Measurements from ENCODE around the gene SART3.

Gene SART3

DNA sequence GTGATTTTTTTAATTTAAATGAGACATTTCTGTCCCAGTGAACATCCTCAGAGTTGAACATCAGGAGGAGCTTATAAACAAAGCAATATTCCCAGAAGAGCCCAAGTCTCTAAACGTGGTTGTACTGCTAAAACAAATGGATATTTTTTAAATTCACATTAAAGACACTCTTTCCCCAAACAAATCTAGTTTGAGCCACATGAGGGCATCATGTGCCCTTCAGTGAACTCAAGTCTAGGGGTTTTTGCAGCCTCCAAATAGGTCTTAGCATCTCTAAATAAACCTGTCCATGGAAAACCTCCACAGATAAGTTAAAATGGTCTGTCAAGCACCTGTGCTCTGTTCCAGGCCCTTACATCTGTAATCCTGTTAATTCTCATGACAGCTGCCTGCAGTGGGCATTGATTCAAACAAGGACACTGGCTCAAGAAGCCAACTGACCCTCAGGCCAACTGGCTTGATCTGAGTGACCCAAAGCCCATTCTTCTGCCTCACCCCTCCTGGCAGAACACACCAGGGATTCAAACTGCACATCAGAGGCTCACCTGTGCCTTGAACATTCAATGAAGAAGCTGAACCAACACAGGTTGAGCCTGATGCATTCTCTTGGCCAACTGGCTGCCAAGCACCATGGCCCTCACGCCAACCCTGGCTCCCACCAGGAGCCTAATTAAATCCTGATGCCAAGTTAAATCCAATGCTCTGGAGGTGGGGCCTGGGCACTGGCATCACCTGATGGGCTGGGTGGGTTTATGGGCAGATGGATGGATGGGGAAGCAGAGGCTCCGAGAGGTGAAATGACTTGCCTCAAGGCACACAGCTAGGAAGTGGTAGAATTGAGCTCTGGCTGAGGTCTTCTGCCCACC is 10.0 kb upstream of the SART3 start:
- WGBS, 2 experiments = 66 to 79% methylated on average over 3 of the region's 3 CpGs
- no peaks in the 10 kb centered on the region for H3K4me1 ChIP-seq (ENCODE audit: control insufficient read depth, insufficient read depth, low read length)
- no peaks in the 10 kb centered on the region for H3K27me3 ChIP-seq (ENCODE audit: control insufficient read depth, insufficient read depth, low read length, poor library complexity, severe bottlenecking)
- H3K27ac ChIP-seq (ENCODE audit: insufficient read depth, low read depth, low read length, poor library complexity, severe bottlenecking) = no peak overlapping the region
- H3K9me3 ChIP-seq (ENCODE audit: control insufficient read depth, low read length) = no peaks in the 10 kb centered on the region
- peaks cover 16% of the 10 kb centered on the region for H3K36me3 ChIP-seq (ENCODE audit: control insufficient read depth, insufficient read depth, low read length)
- H3K4me3 ChIP-seq (ENCODE audit: insufficient read depth, low read depth, low read length) = no peak overlapping the region

DNA sequence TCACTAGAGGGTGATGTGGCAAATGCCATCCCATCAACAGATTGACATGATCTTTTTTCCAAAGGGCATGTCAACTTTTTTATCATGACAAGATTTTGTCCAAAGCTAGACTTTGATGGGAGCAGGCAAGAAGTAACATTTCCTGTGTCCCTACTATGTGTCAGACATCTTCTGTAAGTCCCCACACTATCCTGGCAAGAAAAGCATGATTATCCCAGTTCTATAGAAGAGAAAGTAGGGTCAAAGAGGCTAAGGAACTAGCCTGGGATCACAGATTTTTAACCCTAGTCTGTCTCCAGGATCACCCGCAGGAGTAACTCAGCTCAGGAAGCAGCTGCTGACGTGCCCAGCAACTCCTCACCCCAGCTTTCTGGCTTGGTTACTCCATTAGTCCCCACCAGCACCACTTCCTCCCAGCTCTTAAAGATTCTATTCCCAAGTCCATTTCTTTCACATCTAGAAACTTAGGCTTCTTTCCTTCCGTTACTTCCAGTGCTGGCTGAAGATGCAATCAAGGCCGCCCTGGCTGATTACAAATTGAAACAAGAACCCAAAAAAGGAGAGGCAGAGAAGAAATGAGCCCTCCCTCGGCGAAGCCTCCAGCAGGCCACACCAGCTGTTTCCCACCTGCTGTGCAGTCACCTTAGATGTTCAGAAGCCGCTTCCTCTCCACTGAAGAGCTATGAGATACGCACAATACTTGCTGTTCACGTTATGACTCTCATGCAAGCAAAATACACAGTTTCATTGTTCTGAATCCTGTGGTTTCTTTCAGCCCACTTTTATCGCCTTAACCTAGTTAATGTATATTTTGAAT is 7.6 kb upstream of the SART3 start:
- no peak overlapping the region for H3K27ac ChIP-seq (ENCODE audit: insufficient read depth, low read depth, low read length, poor library complexity, severe bottlenecking)
- peaks cover 27% of the 10 kb centered on the region for H3K36me3 ChIP-seq (ENCODE audit: control insufficient read depth, insufficient read depth, low read length)
- 90 to 92% methylated on average over 10 of the region's 10 CpGs for WGBS, 2 experiments
- no peaks in the 10 kb centered on the region for H3K27me3 ChIP-seq (ENCODE audit: control insufficient read depth, insufficient read depth, low read length, poor library complexity, severe bottlenecking)
- no peak overlapping the region for H3K4me3 ChIP-seq (ENCODE audit: insufficient read depth, low read depth, low read length)
- H3K9me3 ChIP-seq (ENCODE audit: control insufficient read depth, low read length) = no peaks in the 10 kb centered on the region
- H3K4me1 ChIP-seq (ENCODE audit: control insufficient read depth, insufficient read depth, low read length) = peaks cover 4% of the 10 kb centered on the region

DNA sequence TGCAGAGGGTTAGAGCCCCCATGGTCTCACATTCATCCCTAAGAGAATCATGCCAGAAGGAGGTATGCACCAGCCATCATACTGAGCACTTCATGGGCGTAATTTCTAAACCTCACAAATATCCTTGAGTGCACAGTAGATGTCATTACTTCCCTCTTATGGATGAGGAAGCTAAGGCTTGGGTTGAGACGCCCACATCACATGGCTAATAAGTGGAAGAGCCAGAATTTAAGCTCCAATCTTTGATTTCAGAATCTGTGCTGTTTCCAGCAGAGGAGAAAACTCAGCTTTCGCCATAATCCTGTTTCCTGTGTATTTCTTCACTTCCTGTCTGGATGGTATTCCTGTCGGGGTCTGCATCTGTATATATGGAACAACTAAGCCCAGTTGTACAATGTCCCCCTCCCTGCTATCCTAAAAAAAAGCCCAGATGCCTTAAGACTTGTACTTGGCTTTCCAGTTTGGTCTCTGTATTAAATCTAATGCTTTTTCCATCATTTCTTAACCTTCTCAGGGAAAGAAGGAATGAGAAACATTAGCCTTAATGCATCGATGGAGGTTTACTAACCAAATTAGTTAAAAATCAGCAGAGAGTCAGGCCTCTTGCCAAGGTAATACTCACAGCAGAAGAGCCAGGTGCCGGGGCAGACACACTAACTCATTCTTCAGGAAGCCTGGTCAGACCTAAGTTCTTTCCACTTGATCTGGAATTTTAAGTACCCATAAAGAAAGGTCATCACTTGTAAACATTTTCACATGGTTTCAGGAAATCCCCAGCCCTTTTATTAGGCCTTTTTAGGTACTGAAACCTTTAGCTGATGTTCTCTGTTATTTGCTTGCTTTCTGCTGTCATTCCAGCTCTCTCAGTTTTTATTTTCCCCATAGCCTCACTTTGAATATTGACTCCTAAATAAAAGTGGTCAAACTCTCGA is 6.7 kb upstream of the SART3 start:
- Histone ChIP-seq H3K27ac (ENCODE audit: insufficient read depth, low read depth, low read length, poor library complexity, severe bottlenecking) (no peak overlapping the region), H3K36me3 (ENCODE audit: control insufficient read depth, insufficient read depth, low read length) (peaks cover 27% of the 10 kb centered on the region)
- WGBS, 2 experiments = 94 to 95% methylated on average over 7 of the region's 7 CpGs

DNA sequence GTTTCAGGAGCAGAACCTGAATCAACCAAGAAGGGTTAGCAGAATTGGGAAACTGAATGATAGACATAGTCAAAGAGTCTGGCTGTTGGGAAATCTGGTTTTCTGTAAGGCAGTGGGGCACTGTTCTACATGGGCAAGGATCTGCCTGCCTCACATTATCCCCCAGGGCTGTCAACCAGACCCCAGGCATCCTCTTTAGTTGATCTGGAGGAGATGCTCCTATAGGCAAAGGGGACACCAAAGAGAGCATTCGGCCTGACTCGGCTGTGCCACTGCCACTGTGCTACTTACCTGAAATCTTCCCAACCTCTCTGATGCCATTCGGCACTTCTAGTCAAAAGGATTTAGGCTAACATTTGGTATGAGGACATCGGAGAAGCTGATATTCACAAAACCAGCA is 5.5 kb upstream of the SART3 start:
- Histone ChIP-seq H3K27ac (ENCODE audit: insufficient read depth, low read depth, low read length, poor library complexity, severe bottlenecking) (no peak overlapping the region), H3K4me1 (ENCODE audit: control insufficient read depth, insufficient read depth, low read length) (peaks cover 4% of the 10 kb centered on the region), H3K9me3 (ENCODE audit: control insufficient read depth, low read length) (no peaks in the 10 kb centered on the region), H3K4me3 (ENCODE audit: insufficient read depth, low read depth, low read length) (no peak overlapping the region), H3K27me3 (ENCODE audit: control insufficient read depth, insufficient read depth, low read length, poor library complexity, severe bottlenecking) (no peaks in the 10 kb centered on the region), H3K36me3 (ENCODE audit: control insufficient read depth, insufficient read depth, low read length) (peaks cover 27% of the 10 kb centered on the region)
- 93 to 98% methylated on average over 4 of the region's 4 CpGs for WGBS, 2 experiments

More for the DNA sequence above, 6.7 kb upstream of the SART3 start:
- Histone ChIP-seq H3K9me3 (ENCODE audit: control insufficient read depth, low read length) (no peaks in the 10 kb centered on the region), H3K27me3 (ENCODE audit: control insufficient read depth, insufficient read depth, low read length, poor library complexity, severe bottlenecking) (no peaks in the 10 kb centered on the region), H3K4me3 (ENCODE audit: insufficient read depth, low read depth, low read length) (no peak overlapping the region), H3K4me1 (ENCODE audit: control insufficient read depth, insufficient read depth, low read length) (peaks cover 4% of the 10 kb centered on the region)

DNA sequence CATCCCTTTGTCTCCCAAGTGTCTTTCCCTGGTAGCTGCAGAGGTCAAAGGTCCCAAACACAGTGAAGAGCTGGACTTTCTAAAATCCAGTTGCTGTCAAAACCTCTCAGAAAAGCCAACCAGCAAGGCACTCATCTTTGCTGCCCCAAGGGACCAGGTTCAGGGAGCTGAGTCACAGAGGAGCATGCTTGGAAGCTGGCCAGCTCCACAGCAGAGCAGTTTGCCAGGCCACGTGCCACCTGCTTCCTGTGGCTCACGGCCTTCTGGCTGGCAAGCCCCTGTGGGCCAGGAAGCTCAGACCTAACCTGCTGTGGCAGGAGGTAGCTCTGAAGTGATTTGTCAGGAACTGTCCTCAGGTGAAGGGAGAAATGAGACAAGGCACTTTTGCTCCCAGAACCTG is 5.0 kb upstream of the SART3 start:
- peaks cover 4% of the 10 kb centered on the region for H3K4me1 ChIP-seq (ENCODE audit: control insufficient read depth, insufficient read depth, low read length)
- 97 to 100% methylated on average over 2 of the region's 2 CpGs for WGBS, 2 experiments
- peaks cover 27% of the 10 kb centered on the region for H3K36me3 ChIP-seq (ENCODE audit: control insufficient read depth, insufficient read depth, low read length)
- no peak overlapping the region for H3K4me3 ChIP-seq (ENCODE audit: insufficient read depth, low read depth, low read length)
- H3K27me3 ChIP-seq (ENCODE audit: control insufficient read depth, insufficient read depth, low read length, poor library complexity, severe bottlenecking) = no peaks in the 10 kb centered on the region
- no peak overlapping the region for H3K27ac ChIP-seq (ENCODE audit: insufficient read depth, low read depth, low read length, poor library complexity, severe bottlenecking)
- no peaks in the 10 kb centered on the region for H3K9me3 ChIP-seq (ENCODE audit: control insufficient read depth, low read length)

DNA sequence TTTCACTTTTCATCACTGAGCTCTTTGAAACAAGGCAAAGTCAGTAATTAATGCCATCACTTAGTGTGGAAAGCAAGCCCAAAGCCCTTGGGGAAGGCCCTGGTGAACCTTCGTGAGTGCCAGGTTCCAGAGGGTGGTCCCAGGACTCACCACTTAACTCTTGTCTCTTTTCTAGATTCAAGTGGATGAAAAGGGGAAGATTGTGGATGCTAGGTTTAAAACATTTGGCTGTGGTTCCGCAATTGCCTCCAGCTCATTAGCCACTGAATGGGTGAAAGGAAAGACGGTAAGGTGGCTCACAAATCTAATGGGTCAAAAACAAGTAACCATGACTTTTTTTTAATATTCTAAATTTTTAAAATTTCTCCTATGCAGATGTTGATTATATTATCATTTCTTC is 4.2 kb upstream of the SART3 start:
- H3K4me1 ChIP-seq (ENCODE audit: control insufficient read depth, insufficient read depth, low read length) = peaks cover 4% of the 10 kb centered on the region

DNA sequence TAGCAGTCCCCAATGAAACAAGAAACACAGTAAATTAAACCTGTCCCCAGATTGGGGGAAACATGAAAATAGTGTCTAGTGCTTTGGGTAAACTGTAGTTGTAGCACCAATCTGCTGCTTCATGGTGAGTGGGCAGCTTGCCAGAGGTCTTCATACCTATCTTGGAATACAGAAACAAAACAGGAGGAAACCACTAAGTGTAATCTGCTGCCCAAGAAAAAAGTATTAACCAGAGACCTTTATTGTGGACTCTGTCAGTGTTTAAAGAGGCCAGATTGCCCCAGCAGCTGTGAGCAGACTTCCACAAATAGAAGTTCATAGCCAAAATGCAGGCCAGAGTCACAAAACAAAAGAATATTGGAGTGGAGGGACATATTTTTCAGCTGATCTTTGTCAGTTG is 3.8 kb upstream of the SART3 start:
- no peaks in the 10 kb centered on the region for H3K9me3 ChIP-seq (ENCODE audit: control insufficient read depth, low read length)
- no peak overlapping the region for H3K4me3 ChIP-seq (ENCODE audit: insufficient read depth, low read depth, low read length)
- peaks cover 8% of the 10 kb centered on the region for H3K4me1 ChIP-seq (ENCODE audit: control insufficient read depth, insufficient read depth, low read length)
- H3K27ac ChIP-seq (ENCODE audit: insufficient read depth, low read depth, low read length, poor library complexity, severe bottlenecking) = no peak overlapping the region
- peaks cover 27% of the 10 kb centered on the region for H3K36me3 ChIP-seq (ENCODE audit: control insufficient read depth, insufficient read depth, low read length)
- no peaks in the 10 kb centered on the region for H3K27me3 ChIP-seq (ENCODE audit: control insufficient read depth, insufficient read depth, low read length, poor library complexity, severe bottlenecking)

More for the DNA sequence above, 4.2 kb upstream of the SART3 start:
- H3K27me3 ChIP-seq (ENCODE audit: control insufficient read depth, insufficient read depth, low read length, poor library complexity, severe bottlenecking) = no peaks in the 10 kb centered on the region
- 93 to 96% methylated on average over 3 of the region's 3 CpGs for WGBS, 2 experiments
- H3K9me3 ChIP-seq (ENCODE audit: control insufficient read depth, low read length) = no peaks in the 10 kb centered on the region
- H3K4me3 ChIP-seq (ENCODE audit: insufficient read depth, low read depth, low read length) = no peak overlapping the region
- peaks cover 27% of the 10 kb centered on the region for H3K36me3 ChIP-seq (ENCODE audit: control insufficient read depth, insufficient read depth, low read length)
- no peak overlapping the region for H3K27ac ChIP-seq (ENCODE audit: insufficient read depth, low read depth, low read length, poor library complexity, severe bottlenecking)

DNA sequence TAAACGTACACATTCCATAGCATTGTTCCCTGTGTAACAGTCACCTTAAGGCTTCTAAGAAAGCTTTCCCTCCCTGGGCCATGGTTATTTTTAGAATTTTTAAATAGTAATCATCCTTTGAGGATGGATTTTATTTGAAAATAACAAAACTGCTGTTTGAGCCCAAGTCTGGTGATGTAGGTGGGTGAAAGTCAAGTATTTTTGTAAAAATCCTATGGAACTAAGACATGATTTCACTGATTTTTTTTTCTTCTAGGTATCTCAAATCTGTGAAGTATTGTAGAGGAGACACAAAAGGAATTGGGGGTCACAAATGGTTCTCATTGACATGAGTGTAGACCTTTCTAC is 2.8 kb upstream of the SART3 start:
- peak overlapping the region; percentile 89 for H3K4me3 ChIP-seq (ENCODE audit: insufficient read depth, low read depth, low read length)
- peaks cover 16% of the 10 kb centered on the region for H3K4me1 ChIP-seq (ENCODE audit: control insufficient read depth, insufficient read depth, low read length)
- H3K9me3 ChIP-seq (ENCODE audit: control insufficient read depth, low read length) = no peaks in the 10 kb centered on the region
- 50 to 57% methylated on average over 1 of the region's 1 CpG for WGBS, 2 experiments
- H3K36me3 ChIP-seq (ENCODE audit: control insufficient read depth, insufficient read depth, low read length) = peaks cover 27% of the 10 kb centered on the region
- H3K27ac ChIP-seq (ENCODE audit: insufficient read depth, low read depth, low read length, poor library complexity, severe bottlenecking) = no peak overlapping the region
- no peaks in the 10 kb centered on the region for H3K27me3 ChIP-seq (ENCODE audit: control insufficient read depth, insufficient read depth, low read length, poor library complexity, severe bottlenecking)

DNA sequence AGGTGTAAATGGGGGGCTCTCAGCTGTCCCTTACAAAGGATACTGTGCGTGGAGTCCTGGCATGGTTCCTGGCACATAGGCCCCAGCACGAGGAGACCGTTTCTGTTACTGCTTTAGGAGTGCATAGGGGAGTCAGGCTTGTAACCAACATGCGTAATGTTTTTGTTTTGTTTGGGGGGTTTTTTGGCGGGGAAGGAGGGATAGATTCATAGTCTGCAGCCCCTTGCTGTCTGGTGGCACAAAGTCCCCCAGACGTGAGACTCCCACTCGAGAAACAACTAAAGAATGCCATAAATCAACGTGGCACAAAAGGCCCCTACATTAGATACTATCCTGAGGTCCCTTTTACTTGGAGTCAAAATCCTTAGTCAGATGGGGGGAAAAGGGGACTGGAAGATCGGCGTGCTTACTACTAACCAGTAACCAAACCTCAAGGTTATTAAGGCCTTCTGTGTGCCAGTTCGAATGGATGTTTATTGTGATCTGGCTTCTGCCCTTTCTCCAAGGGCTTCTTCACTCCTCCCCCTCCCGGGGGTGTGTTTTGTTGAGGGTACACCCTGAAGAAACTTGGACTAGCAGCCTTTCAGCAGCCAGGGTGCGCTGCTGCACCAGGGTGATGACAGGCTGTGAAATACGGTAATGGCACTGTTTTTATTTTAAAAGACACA is 2.3 kb upstream of the SART3 start:
- peaks cover 25% of the 10 kb centered on the region for H3K36me3 ChIP-seq (ENCODE audit: control insufficient read depth, insufficient read depth, low read length)

More for the DNA sequence above, 2.3 kb upstream of the SART3 start:
- no peaks in the 10 kb centered on the region for H3K9me3 ChIP-seq (ENCODE audit: control insufficient read depth, low read length)
- peaks cover 16% of the 10 kb centered on the region for H3K4me1 ChIP-seq (ENCODE audit: control insufficient read depth, insufficient read depth, low read length)
- H3K27ac ChIP-seq (ENCODE audit: insufficient read depth, low read depth, low read length, poor library complexity, severe bottlenecking) = no peak overlapping the region
- 8 to 12% methylated on average over 14 of the region's 14 CpGs for WGBS, 2 experiments
- no peaks in the 10 kb centered on the region for H3K27me3 ChIP-seq (ENCODE audit: control insufficient read depth, insufficient read depth, low read length, poor library complexity, severe bottlenecking)
- peak overlapping the region; percentile 89 for H3K4me3 ChIP-seq (ENCODE audit: insufficient read depth, low read depth, low read length)

Data from ectodermal cell (in vitro differentiated cells).